Sigmoid colon (tissue), 7 donors: ENCODE results near the gene GPC6. TPM values are rescaled to one million over a fixed set of nuclear protein-coding genes. Genes with fewer than 3 reads are reported as not detected.

Source experiments
- DNase-seq: peaks from one replicate; pipeline ENCODE4 v3.0.0-alpha.2; 2019
- H3K27ac ChIP-seq, 4 donors: fragments of 200-600 bp; sonication (generic); one replicate each; pipeline ENCODE4 v1.5.1; 2016 to 2019; ENCODE audit warnings: mild to moderate bottlenecking in 1 of 4
- H3K27me3 ChIP-seq, 3 donors: fragments of 200-600 bp; sonication (generic); one replicate each; pipeline ENCODE4 v1.5.1; 2019; ENCODE audit warnings: mild to moderate bottlenecking in 1 of 3
- H3K36me3 ChIP-seq, 4 donors: fragments of 200-600 bp; sonication (generic); one replicate each; pipeline ENCODE4 v1.5.1; 2016 to 2019
- H3K4me1 ChIP-seq, 4 donors: fragments of 200-600 bp; sonication (generic); one replicate each; pipeline ENCODE4 v1.5.1; 2017 to 2019
- H3K4me3 ChIP-seq, 4 donors: fragments of 200-600 bp; sonication (generic); one replicate each; pipeline ENCODE4 v1.5.1; 2017 to 2019; ENCODE audit warnings: mild to moderate bottlenecking in 2 of 4, moderate library complexity in 1 of 4
- H3K9me3 ChIP-seq, 4 donors: fragments of 200-600 bp in 3 of 4; sonication (generic) in 3 of 4; one replicate each; pipeline versions ENCODE4 v1.5.1 to v1.6.1; 2013 to 2019
- EP300 ChIP-seq, 4 donors: sonication (generic); formaldehyde crosslinking; IDR thresholded peaks; one replicate each; pipeline ENCODE4 v1.6.1; 2017; ENCODE audit warnings: antibody characterized with exemption in 4 of 4
- POLR2A ChIP-seq, 2 donors: fragments of 450-650 bp; IDR thresholded peaks; one replicate each; pipeline ENCODE4 v1.6.1; 2016; ENCODE audit warnings: antibody characterized with exemption in 2 of 2, mild to moderate bottlenecking in 2 of 2, moderate library complexity in 2 of 2
- POLR2AphosphoS5 ChIP-seq, 4 donors: sonication (generic); formaldehyde crosslinking; IDR thresholded peaks; one replicate each; pipeline ENCODE4 v1.6.1; 2017; ENCODE audit warnings: antibody characterized with exemption in 4 of 4
- WGBS, 2 donors: extraction: QIAGEN DNeasy Blood & Tissue Kit; methylation state at CpG; one replicate each; pipeline ENCODE4 v1.1.7; 2013; 5-methylcytosine and 5-hydroxymethylcytosine counted together
- intact Hi-C: fragments of 100-400 bp; cut with DNase I; formaldehyde crosslinking; loops from one replicate; pipeline ENCODE4 v1.15.1; 2023
- polyA plus RNA-seq, 3 donors: library from polyadenylated mRNA; stranded (reverse); fragments of 200-250 nt; gene quantifications; one replicate each; pipeline ENCODE4 v1.2.3, GENCODE V29; 2013
- small RNA-seq, 3 donors: library from RNA; depleted of rRNA; stranded (forward); fragments of <200 nt; gene quantifications; one replicate each; pipeline ENCODE3, GENCODE V24; 2016
- total RNA-seq, 4 donors: library from RNA; depleted of rRNA; stranded (reverse); fragments of >200 nt; gene quantifications; one replicate each; pipeline ENCODE4 v1.1.0, GENCODE V29; 2016
- TF ChIP-seq, protein P1 (sequence below), 4 experiments: fragments of 450-650 bp in 3 of 4; fragments of 200-600 bp in 1 of 4; IDR thresholded peaks; one replicate each; pipeline ENCODE4 v1.5.1; 2016 to 2019; ENCODE audit warnings: antibody characterized with exemption in 4 of 4, mild to moderate bottlenecking in 3 of 4, moderate library complexity in 2 of 4
- donor health status: healthy with polysubstance abuse.
- donor health status: Bipolar disorder and iron deficiency.
- donor health status: healthy.

The GPC6 gene
- total and polyA plus RNA-seq, 7 donors, result 0.23 to 27.5 (median 14.4) TPM

DNA sequence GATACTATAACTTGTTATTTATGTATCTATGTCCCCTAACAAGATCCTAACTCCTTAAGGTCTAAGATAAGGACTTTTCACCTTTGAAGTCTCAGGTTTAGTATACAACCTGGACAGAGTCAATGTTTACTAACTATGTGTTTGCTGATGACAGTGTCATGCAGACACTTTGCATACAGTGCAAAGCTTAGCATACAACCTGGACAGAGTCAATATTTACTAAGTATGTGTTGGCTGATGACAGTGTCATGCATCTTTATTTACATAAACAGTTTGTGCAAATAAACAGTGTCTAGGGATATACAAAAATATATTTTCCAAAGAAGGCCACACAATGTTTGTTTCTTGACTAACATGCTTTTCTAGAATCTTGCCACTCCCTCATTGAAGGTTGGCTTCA, 1218.2 kb downstream of the GPC6 start:
- no peak for TF ChIP-seq POLR2AphosphoS5 (IDR thresholded peaks at IDR 0.05)
- Histone ChIP-seq H3K9me3 (no peaks in the 10 kb centered on the region), H3K36me3 (no peaks in the 10 kb centered on the region), H3K4me3 (no peak overlapping the region), H3K27me3 (no peaks in the 10 kb centered on the region), H3K27ac (no peak overlapping the region), H3K4me1 (no peaks in the 10 kb centered on the region)
- intact Hi-C loops, result no loop called here
- DNase-seq, result no peak

DNA sequence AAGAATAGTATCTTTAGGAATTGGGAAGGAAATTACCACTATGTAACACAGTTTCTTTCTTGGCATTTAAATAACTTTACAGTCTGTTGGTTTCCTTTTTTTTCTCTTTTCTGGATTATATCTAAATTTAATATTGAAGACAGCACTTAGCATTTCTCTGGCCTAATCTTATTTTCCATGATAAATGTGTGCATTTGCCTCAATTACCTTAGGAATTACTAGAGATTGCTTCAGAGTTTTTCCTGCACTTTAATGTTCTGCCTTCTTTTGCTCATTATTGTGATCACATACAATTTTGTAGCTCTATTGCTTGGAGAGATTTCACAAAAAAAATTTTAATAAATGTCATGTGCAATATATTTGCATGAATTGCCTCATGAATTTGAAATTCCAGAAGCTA, 1227.7 kb downstream of the GPC6 start:
- H3K9me3 ChIP-seq, result no peaks in the 10 kb centered on the region
- no peak overlapping the region for H3K4me3 ChIP-seq
- no peaks in the 10 kb centered on the region for H3K36me3 ChIP-seq
- no peak for TF ChIP-seq EP300 (IDR thresholded peaks at IDR 0.05)
- no peak for TF ChIP-seq POLR2AphosphoS5 (IDR thresholded peaks at IDR 0.05)
- no peak for DNase-seq
- no peak overlapping the region for H3K27ac ChIP-seq
- no peaks in the 10 kb centered on the region for H3K27me3 ChIP-seq
- H3K4me1 ChIP-seq, result no peaks in the 10 kb centered on the region
- intact Hi-C loops, result no loop called here

DNA sequence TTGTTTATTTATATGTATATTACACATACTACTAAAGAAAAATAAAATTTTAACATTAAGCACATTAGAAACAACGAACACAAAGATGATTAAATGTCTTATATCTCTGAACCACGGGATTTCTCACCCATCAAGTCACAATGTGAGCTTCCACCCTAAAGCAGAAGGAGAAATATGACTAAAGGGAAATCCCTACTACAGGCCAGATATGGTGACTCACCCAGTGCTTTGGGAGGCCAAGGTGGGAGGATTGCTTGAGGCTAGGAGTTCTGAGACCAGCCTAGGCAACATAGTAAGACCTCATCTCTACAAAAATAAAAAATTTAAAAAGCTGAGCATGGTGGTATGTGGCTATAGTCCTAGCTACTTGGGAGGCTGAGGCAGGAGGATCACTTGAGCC, 1228.3 kb downstream of the GPC6 start:
- no peaks in the 10 kb centered on the region for H3K9me3 ChIP-seq
- DNase-seq, result no peak
- no peak overlapping the region for H3K4me3 ChIP-seq
- no peak for TF ChIP-seq POLR2A (IDR thresholded peaks at IDR 0.05)
- TF ChIP-seq POLR2AphosphoS5 (IDR thresholded peaks at IDR 0.05), result no peak
- TF ChIP-seq EP300 (IDR thresholded peaks at IDR 0.05), result no peak
- TF ChIP-seq, protein P1, sequence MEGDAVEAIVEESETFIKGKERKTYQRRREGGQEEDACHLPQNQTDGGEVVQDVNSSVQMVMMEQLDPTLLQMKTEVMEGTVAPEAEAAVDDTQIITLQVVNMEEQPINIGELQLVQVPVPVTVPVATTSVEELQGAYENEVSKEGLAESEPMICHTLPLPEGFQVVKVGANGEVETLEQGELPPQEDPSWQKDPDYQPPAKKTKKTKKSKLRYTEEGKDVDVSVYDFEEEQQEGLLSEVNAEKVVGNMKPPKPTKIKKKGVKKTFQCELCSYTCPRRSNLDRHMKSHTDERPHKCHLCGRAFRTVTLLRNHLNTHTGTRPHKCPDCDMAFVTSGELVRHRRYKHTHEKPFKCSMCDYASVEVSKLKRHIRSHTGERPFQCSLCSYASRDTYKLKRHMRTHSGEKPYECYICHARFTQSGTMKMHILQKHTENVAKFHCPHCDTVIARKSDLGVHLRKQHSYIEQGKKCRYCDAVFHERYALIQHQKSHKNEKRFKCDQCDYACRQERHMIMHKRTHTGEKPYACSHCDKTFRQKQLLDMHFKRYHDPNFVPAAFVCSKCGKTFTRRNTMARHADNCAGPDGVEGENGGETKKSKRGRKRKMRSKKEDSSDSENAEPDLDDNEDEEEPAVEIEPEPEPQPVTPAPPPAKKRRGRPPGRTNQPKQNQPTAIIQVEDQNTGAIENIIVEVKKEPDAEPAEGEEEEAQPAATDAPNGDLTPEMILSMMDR (IDR thresholded peaks at IDR 0.05), result no peak
- no peaks in the 10 kb centered on the region for H3K27me3 ChIP-seq
- H3K36me3 ChIP-seq, result no peaks in the 10 kb centered on the region
- no peak overlapping the region for H3K27ac ChIP-seq
- H3K4me1 ChIP-seq, result no peaks in the 10 kb centered on the region
- intact Hi-C loops, result no loop called here
- 62 to 77% methylated on average over 2 of the region's 2 CpGs for WGBS, 2 donors

DNA sequence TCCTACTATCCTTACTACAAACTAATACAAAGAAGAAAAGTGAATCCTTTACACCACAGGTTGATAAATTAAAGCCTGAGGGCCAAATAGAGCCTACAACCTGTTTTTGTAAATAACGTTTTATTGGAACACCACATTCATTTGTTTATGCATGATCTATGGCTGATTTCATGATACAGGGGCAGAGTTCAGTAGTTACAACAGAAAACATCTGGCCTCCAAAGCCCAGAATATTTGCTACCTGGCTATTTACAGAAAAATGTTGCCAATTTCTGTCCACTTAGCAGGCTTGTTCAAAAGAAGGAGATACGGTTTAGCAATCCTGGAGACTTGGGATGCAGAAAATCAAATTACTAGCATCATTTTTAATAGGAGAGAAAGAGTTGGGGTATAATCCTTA, 1228.8 kb downstream of the GPC6 start:
- Histone ChIP-seq H3K27ac (no peak overlapping the region), H3K36me3 (no peaks in the 10 kb centered on the region), H3K27me3 (no peaks in the 10 kb centered on the region), H3K4me1 (no peaks in the 10 kb centered on the region), H3K4me3 (no peak overlapping the region), H3K9me3 (no peaks in the 10 kb centered on the region)
- TF ChIP-seq, protein P1 (IDR thresholded peaks at IDR 0.05), result no peak
- TF ChIP-seq EP300 (IDR thresholded peaks at IDR 0.05) (no peak), POLR2A (IDR thresholded peaks at IDR 0.05) (no peak), POLR2AphosphoS5 (IDR thresholded peaks at IDR 0.05) (no peak)
- 34 to 73% methylated on average over 2 of the region's 2 CpGs for WGBS, 2 donors
- no peak for DNase-seq
- intact Hi-C loops, result no loop called here

Small RNAs within 50 kb of the gene (small RNA-seq; reads per million reads assigned to genes)
- 0 to 0.15 (median 0) reads per million in 3 donors for gene RNA5SP35
